ENCODE results near the gene CALM1. TPM values are rescaled to one million over a fixed set of nuclear protein-coding genes. Genes with fewer than 3 reads are reported as not detected.

CALM1 gene
- total RNA-seq, 1 experiment from 2014 or later, result 998 TPM

DNA sequence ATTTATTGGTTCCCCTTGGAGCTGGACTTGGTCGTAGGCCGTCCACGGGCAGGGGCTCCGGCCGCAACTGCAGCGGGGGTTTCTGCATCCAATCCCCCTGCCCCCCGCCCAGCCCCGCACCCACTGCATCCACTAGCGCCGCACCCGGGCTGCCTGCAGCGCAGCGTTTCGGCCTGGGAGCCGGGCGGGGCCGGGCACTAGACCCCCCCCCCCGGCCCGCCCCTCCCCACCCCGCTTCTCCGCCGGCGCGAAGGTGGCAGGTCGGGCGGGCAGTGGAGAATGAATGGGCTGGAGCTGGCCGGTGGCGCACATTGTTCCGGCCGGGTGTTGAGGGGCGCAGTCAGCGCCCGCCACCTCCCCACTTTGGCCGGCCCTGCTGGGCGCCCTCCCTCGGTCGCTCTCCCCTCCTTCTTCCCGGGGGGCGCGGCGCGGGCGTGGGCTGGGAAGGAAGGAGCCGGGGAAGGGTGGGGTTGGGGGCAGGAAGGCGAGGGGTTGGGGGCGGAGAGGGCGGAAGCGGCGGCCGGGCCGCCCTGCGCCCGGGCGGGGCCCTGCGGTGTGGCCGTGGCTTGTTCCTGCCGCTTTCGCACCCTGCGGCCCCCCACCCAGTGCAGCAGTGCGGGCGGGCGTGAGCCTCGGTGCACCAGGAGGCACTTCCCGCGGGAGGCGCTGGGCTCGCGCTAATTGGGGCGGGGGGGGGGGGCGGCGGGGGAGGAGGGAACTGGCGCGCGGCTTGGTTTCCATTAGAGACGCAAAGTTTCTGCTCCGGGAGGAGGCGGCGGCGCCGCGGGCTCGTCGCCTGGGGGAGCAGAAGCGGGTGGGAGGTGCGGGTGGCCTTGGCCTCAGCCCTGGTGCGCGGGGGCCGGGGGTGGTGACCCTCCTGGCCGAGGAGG lies 841 bp downstream of the CALM1 start:
- ChIA-PET POLR2A (ENCODE audit: low non-redundant PET) (interaction anchor here (0.5 to 0.6 kb wide), 2 partner anchors 19 to 42 kb away, joined by 3 read pairs; no protein-coding TSS in a partner anchor), CTCF (interaction anchor here (1.1 kb wide), 1 partner anchor 96 kb away, joined by 3 read pairs; no protein-coding TSS in a partner anchor)
- H3K36me3 ChIP-seq (ENCODE audit: insufficient read depth, low read length, poor library complexity, severe bottlenecking), result peaks cover 30% of the 10 kb centered on the region
- intact Hi-C loops (cut with micrococcal nuclease; ENCODE audit: unreplicated experiment), result loop anchor here (2.0 to 5.0 kb wide), 3 partner anchors 15 to 120 kb away; no protein-coding TSS in a partner anchor
- H3K4me1 ChIP-seq (ENCODE audit: insufficient read depth, low read length, poor library complexity, severe bottlenecking), result peaks cover 40% of the 10 kb centered on the region
- no peaks in the 10 kb centered on the region for H3K27me3 ChIP-seq (replicated peaks; ENCODE audit: insufficient read depth, low read depth, low read length, poor library complexity)
- TF ChIP-seq EZH2 (IDR thresholded peaks at IDR 0.05; ENCODE audit: borderline replicate concordance, low read depth, low read length, poor library complexity, severe bottlenecking), result no peak
- TF ChIP-seq, protein P1, sequence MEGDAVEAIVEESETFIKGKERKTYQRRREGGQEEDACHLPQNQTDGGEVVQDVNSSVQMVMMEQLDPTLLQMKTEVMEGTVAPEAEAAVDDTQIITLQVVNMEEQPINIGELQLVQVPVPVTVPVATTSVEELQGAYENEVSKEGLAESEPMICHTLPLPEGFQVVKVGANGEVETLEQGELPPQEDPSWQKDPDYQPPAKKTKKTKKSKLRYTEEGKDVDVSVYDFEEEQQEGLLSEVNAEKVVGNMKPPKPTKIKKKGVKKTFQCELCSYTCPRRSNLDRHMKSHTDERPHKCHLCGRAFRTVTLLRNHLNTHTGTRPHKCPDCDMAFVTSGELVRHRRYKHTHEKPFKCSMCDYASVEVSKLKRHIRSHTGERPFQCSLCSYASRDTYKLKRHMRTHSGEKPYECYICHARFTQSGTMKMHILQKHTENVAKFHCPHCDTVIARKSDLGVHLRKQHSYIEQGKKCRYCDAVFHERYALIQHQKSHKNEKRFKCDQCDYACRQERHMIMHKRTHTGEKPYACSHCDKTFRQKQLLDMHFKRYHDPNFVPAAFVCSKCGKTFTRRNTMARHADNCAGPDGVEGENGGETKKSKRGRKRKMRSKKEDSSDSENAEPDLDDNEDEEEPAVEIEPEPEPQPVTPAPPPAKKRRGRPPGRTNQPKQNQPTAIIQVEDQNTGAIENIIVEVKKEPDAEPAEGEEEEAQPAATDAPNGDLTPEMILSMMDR (conservative IDR thresholded peaks at IDR 0.05; ENCODE audit: low read depth, low read length), result no peak
- H3K4me3 ChIP-seq (ENCODE audit: low read depth, low read length, poor library complexity, severe bottlenecking), result peak overlapping the region; percentile 90
- DNase-seq (ENCODE audit: low spot score), result peak; percentile 70
- no peaks in the 10 kb centered on the region for H3K9me3 ChIP-seq (ENCODE audit: low read depth, low read length, poor library complexity, severe bottlenecking)
- peak overlapping the region; percentile 82 for H3K27ac ChIP-seq (ENCODE audit: low read depth, low read length, poor library complexity, severe bottlenecking)
- BruUV-seq (replicated peaks), result no TSS peak

DNA sequence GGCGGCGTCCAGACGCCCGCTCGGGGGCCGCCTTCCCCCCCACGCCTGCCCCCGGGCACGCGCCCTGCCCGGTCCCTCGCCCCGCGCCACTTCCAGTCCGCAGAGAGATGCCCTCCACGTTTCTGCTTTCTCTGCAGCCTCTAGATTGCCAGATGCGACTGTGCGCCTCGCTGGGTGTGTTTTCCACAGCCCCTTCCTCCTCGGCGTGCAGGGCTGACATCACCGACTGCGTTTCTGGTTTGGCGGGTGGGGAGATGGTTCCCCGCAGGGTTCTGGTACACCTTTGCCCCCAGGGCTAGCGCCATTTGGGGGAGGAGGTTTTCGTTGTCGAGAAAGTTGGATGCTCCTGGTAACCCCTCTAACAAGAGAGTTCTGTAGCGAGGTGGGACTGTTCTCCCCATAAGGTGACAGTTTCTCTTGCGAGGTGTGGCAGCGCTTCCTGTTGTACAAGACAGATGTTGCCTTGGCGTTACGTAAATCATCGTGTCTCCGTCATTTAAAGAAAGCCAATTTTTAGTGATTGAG lies 1.5 kb downstream of the CALM1 start:
- no peaks in the 10 kb centered on the region for H3K27me3 ChIP-seq (replicated peaks; ENCODE audit: insufficient read depth, low read depth, low read length, poor library complexity)
- intact Hi-C loops (cut with micrococcal nuclease; ENCODE audit: unreplicated experiment), result loop anchor here (5.0 kb wide), 2 partner anchors 96 to 119 kb away; no protein-coding TSS in a partner anchor
- peak overlapping the region; percentile 90 for H3K4me3 ChIP-seq (ENCODE audit: low read depth, low read length, poor library complexity, severe bottlenecking)
- TF ChIP-seq EZH2 (IDR thresholded peaks at IDR 0.05; ENCODE audit: borderline replicate concordance, low read depth, low read length, poor library complexity, severe bottlenecking), result no peak
- TF ChIP-seq, protein P1 (conservative IDR thresholded peaks at IDR 0.05; ENCODE audit: low read depth, low read length), result no peak
- peak; percentile 62 for DNase-seq (ENCODE audit: low spot score)
- ChIA-PET CTCF (interaction anchor here (1.8 kb wide), 1 partner anchor 360 kb away, joined by 17 read pairs; no protein-coding TSS in a partner anchor), POLR2A (ENCODE audit: low non-redundant PET) (no interaction called here)
- H3K4me1 ChIP-seq (ENCODE audit: insufficient read depth, low read length, poor library complexity, severe bottlenecking), result peaks cover 47% of the 10 kb centered on the region
- H3K36me3 ChIP-seq (ENCODE audit: insufficient read depth, low read length, poor library complexity, severe bottlenecking), result peaks cover 37% of the 10 kb centered on the region
- no peaks in the 10 kb centered on the region for H3K9me3 ChIP-seq (ENCODE audit: low read depth, low read length, poor library complexity, severe bottlenecking)
- H3K27ac ChIP-seq (ENCODE audit: low read depth, low read length, poor library complexity, severe bottlenecking), result peak overlapping the region; percentile 63
- BruUV-seq (replicated peaks), result no TSS peak

DNA sequence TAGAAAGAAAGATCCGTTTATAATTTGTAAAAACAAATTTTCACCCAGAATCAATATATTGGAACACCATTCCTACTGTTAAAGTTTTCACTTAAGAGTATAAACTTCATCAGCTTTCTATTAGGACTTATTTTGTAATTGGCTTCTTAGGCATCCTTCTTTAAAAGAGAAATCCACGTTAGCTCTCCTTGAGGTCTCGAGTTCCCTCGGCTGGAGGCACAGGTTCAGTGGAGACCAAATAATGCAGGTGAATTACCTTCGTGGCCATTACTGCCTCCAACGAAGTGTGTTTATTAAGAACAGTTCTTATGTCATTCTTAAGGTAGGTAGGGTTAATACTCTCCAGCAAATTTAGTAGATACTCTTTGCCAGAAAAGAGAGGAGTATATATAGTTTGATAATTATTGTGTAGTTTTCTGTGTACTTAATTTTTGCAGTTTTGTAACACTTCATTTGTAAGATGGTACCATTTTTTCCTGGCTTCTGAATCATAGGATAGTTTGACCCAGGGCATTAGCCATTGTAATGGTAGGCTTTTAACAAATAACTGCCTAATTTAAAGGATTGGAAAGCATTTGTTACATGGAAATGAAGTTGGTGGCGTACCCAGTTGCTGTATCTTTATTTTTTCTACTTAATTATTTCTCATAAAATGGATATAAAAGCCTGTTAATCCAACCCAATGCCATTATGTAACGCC lies 2.2 kb downstream of the CALM1 start:
- POLR2A ChIA-PET (ENCODE audit: low non-redundant PET), result no interaction called here

More for the DNA sequence above, 2.2 kb downstream of the CALM1 start:
- Histone ChIP-seq H3K27ac (ENCODE audit: low read depth, low read length, poor library complexity, severe bottlenecking) (peak overlapping the region; percentile 63), H3K9me3 (ENCODE audit: low read depth, low read length, poor library complexity, severe bottlenecking) (no peaks in the 10 kb centered on the region), H3K27me3 (replicated peaks; ENCODE audit: insufficient read depth, low read depth, low read length, poor library complexity) (no peaks in the 10 kb centered on the region), H3K4me1 (ENCODE audit: insufficient read depth, low read length, poor library complexity, severe bottlenecking) (peaks cover 53% of the 10 kb centered on the region), H3K36me3 (ENCODE audit: insufficient read depth, low read length, poor library complexity, severe bottlenecking) (peaks cover 43% of the 10 kb centered on the region), H3K4me3 (ENCODE audit: low read depth, low read length, poor library complexity, severe bottlenecking) (peak overlapping the region; percentile 90)
- TF ChIP-seq, protein P1 (conservative IDR thresholded peaks at IDR 0.05; ENCODE audit: low read depth, low read length), result no peak
- TF ChIP-seq EZH2 (IDR thresholded peaks at IDR 0.05; ENCODE audit: borderline replicate concordance, low read depth, low read length, poor library complexity, severe bottlenecking), result no peak
- DNase-seq (ENCODE audit: low spot score), result no peak
- intact Hi-C loops (cut with micrococcal nuclease; ENCODE audit: unreplicated experiment), result loop anchor here (1.0 to 5.0 kb wide), 4 partner anchors 97 to 360 kb away; no protein-coding TSS in a partner anchor
- CTCF ChIA-PET, result interaction anchor here (1.0 to 1.8 kb wide), 4 partner anchors 10 to 360 kb away, joined by 3 to 17 read pairs (median 8); no protein-coding TSS in a partner anchor
- BruUV-seq (replicated peaks), result TSS peak; percentile 54

Measured in A673 (cell line).